IMR-90 (cell line): ENCODE results near the gene SSPN. TPM values are rescaled to one million over a fixed set of nuclear protein-coding genes. Genes with fewer than 3 reads are reported as not detected.

ENCODE experiments used
- polyA plus RNA-seq, 3 experiments: library from polyadenylated mRNA; depleted of rRNA; stranded (reverse); fragments of >200 nt; gene quantifications; 2 replicates each; pipeline ENCODE4 v1.2.3, GENCODE V29; 2012; ENCODE audit warnings: low replicate concordance in 1 of 3
- total RNA-seq: library from RNA; depleted of rRNA; stranded (reverse); fragments of >200 nt; gene quantifications from 2 replicates; pipeline ENCODE4 v1.2.3, GENCODE V29; 2012; rRNA removed

Gene SSPN
- total and polyA plus RNA-seq, 2 of the 4 experiments (the other 2 are of a cell fraction), result 3.5 to 5.6 TPM

Other genes starting within 250 kb of the SSPN start
- 50.5 and 50.8 TPM in 2 replicates for gene RASSF8, start 236.9 kb upstream of the SSPN start, total RNA-seq
- gene RASSF8, start 236.9 kb upstream of the SSPN start, polyA plus RNA-seq (2012; rRNA removed), result 10.8 and 11.1 TPM in 2 replicates
- 0.72 and 1.1 TPM in 2 replicates for gene BHLHE41, start 70.5 kb upstream of the SSPN start, total RNA-seq
- 3.8 and 5.2 TPM in 2 replicates for gene BHLHE41, start 70.5 kb upstream of the SSPN start, polyA plus RNA-seq (2012; rRNA removed)